ENCODE data around the gene EIF2S3. TPM values are rescaled to one million over a fixed set of nuclear protein-coding genes. Genes with fewer than 3 reads are reported as not detected.

EIF2S3 gene
- total and polyA plus RNA-seq, 10 of the 15 experiments (the other 5 are each of a cell fraction or from before 2014, with no cell fraction given): 115 to 385 (median 201) TPM

DNA sequence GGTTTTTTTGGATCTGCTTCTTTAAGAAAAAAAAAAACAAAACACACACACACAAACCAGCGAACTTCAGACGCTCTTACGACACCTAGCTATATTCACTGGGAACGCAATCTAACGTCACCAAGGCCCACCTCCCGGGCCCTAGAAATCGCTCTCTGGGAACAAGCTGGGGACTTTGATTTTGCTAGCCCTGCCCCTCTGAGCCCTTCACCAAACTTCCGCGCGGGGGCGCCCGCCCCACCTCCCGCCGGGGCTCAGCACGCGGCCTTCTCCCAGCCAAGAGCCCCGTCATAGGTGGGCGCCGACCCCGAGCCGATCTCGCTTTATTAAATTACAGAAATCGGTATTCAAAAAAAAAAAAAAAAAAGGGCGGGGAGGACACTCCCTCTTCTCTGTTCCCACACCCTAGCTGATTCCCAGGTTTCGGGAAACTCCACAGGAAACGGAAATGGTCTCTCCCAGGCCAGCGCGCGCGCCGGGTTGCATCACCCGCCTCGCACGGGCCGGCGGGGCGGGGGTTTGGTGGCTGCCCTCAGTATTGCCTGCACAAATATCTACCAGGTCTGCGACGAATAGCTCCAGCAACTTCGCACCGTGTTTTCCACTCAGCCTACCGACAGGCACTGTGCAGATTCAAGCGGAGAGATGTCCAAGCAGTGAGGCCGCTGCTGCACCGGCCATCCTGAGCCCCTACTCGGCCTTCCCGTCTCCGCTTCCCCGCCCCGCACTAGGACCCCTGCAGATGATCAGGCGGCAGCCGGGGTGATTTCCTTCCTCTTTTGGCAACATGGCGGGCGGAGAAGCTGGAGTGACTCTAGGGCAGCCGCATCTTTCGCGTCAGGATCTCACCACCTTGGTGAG lies at the start of gene EIF2S3 (continued):
- TF ChIP-seq BMI1 (IDR thresholded peaks at IDR 0.05; ENCODE audit: borderline replicate concordance) (no peak; the same call in 1 of the 2 replicates), PRDM15 (CRISPR knock-in tag; IDR thresholded peaks at IDR 0.05) (no peak), KDM1A (IDR thresholded peaks at IDR 0.05; ENCODE audit: borderline replicate concordance) (no peak), ATF7 (IDR thresholded peaks at IDR 0.05; ENCODE audit: low read depth) (peak; percentile 90), SREBF2 (IDR thresholded peaks at IDR 0.05; ENCODE audit: low read length) (peak; percentile 39; the same call in 1 of the 2 replicates), ZNF217 (IDR thresholded peaks at IDR 0.05) (no peak), PAX8 (IDR thresholded peaks at IDR 0.05) (no peak), ZNF207 (IDR thresholded peaks at IDR 0.05; ENCODE audit: borderline replicate concordance) (peak; percentile 88; the same call in 1 of the 2 replicates), MLLT1 (IDR thresholded peaks at IDR 0.05) (peak; percentile 73; the same call in 1 of the 2 replicates), SUZ12 (IDR thresholded peaks at IDR 0.05; ENCODE audit: unreplicated experiment) (no peak), RAD51 (IDR thresholded peaks at IDR 0.05) (no peak), KAT2A (conservative IDR thresholded peaks at IDR 0.05; ENCODE audit: control insufficient read depth, low read depth, low read length) (no peak), TCF12 (IDR thresholded peaks at IDR 0.05; ENCODE audit: low read depth, low read length) (peak; percentile 55)
- TF ChIP-seq, protein P1, sequence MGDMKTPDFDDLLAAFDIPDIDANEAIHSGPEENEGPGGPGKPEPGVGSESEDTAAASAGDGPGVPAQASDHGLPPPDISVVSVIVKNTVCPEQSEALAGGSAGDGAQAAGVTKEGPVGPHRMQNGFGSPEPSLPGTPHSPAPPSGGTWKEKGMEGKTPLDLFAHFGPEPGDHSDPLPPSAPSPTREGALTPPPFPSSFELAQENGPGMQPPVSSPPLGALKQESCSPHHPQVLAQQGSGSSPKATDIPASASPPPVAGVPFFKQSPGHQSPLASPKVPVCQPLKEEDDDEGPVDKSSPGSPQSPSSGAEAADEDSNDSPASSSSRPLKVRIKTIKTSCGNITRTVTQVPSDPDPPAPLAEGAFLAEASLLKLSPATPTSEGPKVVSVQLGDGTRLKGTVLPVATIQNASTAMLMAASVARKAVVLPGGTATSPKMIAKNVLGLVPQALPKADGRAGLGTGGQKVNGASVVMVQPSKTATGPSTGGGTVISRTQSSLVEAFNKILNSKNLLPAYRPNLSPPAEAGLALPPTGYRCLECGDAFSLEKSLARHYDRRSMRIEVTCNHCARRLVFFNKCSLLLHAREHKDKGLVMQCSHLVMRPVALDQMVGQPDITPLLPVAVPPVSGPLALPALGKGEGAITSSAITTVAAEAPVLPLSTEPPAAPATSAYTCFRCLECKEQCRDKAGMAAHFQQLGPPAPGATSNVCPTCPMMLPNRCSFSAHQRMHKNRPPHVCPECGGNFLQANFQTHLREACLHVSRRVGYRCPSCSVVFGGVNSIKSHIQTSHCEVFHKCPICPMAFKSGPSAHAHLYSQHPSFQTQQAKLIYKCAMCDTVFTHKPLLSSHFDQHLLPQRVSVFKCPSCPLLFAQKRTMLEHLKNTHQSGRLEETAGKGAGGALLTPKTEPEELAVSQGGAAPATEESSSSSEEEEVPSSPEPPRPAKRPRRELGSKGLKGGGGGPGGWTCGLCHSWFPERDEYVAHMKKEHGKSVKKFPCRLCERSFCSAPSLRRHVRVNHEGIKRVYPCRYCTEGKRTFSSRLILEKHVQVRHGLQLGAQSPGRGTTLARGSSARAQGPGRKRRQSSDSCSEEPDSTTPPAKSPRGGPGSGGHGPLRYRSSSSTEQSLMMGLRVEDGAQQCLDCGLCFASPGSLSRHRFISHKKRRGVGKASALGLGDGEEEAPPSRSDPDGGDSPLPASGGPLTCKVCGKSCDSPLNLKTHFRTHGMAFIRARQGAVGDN (IDR thresholded peaks at IDR 0.05): no peak
- TF ChIP-seq, protein P2, sequence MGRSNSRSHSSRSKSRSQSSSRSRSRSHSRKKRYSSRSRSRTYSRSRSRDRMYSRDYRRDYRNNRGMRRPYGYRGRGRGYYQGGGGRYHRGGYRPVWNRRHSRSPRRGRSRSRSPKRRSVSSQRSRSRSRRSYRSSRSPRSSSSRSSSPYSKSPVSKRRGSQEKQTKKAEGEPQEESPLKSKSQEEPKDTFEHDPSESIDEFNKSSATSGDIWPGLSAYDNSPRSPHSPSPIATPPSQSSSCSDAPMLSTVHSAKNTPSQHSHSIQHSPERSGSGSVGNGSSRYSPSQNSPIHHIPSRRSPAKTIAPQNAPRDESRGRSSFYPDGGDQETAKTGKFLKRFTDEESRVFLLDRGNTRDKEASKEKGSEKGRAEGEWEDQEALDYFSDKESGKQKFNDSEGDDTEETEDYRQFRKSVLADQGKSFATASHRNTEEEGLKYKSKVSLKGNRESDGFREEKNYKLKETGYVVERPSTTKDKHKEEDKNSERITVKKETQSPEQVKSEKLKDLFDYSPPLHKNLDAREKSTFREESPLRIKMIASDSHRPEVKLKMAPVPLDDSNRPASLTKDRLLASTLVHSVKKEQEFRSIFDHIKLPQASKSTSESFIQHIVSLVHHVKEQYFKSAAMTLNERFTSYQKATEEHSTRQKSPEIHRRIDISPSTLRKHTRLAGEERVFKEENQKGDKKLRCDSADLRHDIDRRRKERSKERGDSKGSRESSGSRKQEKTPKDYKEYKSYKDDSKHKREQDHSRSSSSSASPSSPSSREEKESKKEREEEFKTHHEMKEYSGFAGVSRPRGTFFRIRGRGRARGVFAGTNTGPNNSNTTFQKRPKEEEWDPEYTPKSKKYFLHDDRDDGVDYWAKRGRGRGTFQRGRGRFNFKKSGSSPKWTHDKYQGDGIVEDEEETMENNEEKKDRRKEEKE (IDR thresholded peaks at IDR 0.05): no peak
- TF ChIP-seq, protein P3, sequence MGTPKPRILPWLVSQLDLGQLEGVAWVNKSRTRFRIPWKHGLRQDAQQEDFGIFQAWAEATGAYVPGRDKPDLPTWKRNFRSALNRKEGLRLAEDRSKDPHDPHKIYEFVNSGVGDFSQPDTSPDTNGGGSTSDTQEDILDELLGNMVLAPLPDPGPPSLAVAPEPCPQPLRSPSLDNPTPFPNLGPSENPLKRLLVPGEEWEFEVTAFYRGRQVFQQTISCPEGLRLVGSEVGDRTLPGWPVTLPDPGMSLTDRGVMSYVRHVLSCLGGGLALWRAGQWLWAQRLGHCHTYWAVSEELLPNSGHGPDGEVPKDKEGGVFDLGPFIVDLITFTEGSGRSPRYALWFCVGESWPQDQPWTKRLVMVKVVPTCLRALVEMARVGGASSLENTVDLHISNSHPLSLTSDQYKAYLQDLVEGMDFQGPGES (IDR thresholded peaks at IDR 0.05): no peak
